GM18868 (cell line): ENCODE results near the gene DLX1.

Source experiments
- ATAC-seq: cut with Tn5 transposase; IDR thresholded peaks from one replicate; pipeline ENCODE4 v1.9.1; 2021; ENCODE audit warnings: mild to moderate bottlenecking, moderate library complexity; ENCODE audit not compliant: unreplicated experiment

The DLX1 gene

DNA sequence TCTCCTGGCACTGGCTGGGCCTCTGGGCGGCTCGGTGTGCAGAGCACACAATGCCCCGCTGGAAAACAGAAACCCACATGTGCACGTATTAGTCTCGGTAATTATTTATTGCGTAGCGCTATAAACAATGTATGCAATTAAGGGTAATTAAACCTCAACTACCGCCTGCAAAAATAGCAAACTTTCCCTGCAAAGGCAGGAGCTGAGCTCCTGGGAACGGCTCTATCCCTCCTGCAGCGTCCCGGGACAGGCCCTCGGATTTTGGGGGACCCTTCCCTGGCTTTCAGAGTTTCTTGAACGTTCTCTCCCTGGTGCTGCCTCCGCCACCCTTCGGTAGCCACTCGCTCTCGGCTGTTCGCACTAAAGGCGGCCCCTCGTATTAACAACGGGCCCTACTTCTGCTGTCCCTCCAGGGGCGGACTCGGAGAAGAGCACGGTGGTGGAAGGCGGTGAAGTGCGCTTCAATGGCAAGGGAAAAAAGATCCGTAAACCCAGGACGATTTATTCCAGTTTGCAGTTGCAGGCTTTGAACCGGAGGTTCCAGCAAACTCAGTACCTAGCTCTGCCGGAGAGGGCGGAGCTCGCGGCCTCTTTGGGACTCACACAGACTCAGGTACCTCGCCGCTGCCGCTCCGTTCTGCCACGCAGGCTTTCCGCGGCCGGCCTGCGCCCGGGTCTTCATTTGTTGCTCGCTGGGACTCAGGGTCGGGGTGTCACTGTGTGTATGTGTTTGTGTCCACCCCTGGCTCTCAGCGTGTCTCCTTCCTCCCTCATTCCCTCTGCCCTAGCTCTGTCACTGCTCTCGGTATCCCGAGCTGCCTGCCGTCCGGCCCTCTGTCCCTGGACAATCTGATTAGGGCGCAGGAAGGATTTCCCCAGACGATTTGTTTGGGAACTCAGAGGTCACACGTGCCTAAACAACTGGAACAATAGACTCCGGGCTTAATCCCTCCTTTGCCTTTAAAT lies 1.2 kb downstream of the DLX1 start:
- ATAC-seq, result peak; percentile 40

DNA sequence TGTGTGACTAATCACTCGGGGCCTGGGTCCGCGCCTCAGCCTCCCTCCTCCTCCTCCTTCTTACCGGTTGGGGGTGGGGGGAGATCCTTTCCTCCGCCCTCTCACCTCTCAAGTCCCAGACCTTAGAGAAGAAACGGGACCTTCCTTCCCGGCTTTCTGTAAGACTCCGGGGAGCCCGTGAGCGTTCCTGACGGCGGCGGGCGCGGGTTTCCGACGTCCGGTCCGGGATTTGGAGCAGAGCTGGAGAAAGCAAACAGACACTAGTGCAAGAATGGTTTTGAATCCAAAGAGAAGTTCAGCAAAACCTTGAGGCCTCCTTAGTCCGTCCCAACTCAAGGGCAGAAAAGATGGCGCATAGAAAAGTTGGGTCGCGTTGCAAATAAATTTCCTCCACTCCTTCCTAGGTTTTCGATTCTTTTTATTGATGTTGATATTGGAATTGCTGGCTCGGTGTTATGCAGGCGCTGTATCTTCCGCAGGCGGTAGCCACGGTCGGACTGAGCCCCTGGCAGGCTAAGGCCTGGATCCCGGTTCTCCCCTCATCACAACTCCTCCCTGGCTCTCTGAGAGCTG lies 2.0 kb downstream of the DLX1 start:
- ATAC-seq, result no peak

DNA sequence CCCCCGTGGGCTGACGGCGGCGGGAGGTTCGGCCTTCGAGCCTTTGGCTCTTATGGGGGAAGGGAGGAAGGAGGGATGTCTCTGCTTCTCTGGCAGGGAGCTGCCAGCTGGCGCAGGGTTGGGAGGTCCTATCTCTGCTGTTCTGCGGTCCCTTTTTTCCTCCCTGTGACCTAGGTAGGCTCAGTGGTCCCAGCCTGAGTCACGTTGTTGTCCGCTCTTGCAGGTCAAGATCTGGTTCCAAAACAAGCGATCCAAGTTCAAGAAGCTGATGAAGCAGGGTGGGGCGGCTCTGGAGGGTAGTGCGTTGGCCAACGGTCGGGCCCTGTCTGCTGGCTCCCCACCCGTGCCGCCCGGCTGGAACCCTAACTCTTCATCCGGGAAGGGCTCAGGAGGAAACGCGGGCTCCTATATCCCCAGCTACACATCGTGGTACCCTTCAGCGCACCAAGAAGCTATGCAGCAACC lies 2.5 kb downstream of the DLX1 start:
- no peak for ATAC-seq

DNA sequence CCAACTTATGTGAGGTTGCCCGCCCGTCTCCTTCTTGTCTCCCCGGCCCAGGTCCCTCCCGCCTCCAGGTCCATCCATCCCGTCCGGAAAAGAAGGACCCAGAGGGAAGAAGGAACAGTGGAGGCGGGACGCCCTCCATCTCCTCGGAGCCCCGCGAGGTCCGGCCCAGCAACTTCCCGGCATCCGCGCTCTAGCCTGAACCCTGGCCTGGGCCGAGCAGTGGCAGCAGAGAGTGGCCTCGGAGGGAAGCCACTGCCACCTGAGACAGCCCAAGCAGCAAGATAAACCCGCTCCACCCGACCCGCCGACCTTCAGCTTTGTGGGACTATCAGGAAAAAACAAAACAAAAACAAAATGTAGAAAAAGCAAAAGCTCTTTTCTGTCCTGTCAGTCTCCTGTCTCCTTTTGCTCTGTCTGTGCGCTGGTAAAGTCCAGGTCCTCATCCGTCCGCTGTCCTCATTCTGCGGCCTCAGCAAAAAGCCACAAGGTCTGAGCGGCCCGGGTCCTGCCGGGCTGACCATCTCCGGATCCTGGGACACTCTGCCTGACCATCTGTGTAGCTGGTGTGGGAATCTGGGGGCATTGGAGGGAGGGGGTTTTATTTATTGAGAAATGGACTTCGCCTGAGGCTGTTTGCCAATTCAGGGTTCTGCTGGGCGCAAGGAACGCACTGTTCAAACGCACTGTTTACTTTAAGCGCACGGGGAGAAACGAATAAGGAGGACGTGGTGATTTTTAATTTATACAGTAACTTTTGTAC lies 3.1 kb downstream of the DLX1 start:
- no peak for ATAC-seq

DNA sequence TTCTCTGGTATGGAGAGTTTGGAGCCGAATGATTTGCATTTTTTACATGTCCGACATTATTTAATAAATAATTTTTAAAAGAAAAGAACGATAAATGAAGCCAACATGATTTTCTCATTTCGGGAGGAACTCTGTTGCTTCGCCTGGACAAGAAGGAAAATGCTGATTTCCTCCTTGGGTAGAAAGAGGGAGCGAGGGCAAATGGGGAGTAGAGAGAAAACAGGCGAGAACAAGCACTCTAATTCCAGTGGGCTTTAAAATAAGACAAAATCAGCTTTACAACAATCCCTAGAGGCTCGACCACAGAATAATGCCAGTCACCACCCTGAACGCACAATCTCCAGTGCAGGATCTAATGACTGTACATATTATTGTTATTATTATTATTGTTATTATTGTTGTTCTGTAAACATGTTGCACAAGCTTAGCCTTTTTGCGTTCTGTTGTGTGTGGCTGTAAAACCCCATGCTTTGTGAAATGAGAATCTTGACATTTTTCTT lies 3.7 kb downstream of the DLX1 start:
- ATAC-seq, result no peak

DNA sequence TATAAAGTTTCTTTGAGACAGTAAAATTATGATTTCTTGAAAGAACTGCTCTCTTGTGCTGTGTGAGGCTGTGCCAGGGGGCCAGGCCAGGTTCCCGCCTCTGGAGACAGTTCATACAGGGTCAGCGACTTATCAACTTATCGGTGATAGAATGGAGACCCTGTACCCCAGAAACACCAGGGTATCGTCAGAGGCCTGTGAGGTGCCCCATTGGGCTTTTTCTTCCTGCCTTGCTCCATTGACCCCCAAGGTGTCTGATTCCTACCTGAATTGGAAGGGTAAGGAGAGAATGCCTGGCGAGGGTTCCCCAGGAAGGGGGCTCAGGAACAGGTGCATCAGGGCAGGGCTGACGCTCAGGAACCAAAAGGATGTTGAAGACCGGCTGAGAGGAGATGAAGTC lies 4.3 kb downstream of the DLX1 start:
- ATAC-seq, result no peak

DNA sequence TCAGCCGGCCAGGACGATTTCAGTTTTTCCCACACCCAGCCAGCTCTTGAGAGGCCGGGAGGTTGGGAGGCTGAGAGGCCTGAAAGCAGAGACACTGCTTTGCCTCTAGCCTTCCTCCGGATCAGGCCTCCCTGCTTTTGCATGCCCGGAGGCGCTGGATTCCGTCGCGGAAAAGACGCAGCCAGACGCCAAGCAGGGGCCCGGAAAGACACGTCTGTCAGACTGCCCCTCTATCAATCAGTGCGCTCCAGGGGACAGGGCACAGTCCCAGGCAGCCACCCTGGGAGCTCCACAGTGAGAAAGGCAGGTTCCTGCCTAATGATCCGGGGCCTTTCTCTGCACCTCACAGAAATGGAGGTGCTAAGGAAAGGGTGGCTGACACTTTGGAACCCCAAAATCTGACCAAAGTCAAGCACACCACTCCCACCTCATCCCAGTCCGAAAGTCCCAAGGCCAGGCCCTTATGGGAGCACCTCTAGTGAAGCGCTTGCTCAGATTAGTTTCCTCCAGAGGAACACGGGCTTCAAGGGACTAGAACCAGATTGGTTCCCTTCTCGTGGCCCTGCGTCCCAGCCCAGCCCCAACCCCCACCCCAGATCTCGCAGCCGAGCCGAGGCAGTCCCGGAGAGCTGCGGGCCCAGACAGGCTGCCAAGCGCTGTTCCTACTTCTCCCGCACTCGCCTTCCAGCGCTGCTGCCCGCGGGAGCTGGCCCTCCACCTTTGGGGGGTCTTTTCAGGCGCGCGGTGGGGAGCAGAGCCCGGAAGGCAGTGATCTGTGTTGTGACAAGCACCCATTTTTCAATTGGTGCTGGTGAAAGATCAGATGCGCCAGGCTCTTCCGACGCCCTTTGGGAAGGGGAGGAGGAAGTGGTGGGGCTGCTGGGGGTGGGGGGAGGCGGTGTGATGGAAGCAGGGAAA lies 5.0 kb downstream of the DLX1 start:
- no peak for ATAC-seq

DNA sequence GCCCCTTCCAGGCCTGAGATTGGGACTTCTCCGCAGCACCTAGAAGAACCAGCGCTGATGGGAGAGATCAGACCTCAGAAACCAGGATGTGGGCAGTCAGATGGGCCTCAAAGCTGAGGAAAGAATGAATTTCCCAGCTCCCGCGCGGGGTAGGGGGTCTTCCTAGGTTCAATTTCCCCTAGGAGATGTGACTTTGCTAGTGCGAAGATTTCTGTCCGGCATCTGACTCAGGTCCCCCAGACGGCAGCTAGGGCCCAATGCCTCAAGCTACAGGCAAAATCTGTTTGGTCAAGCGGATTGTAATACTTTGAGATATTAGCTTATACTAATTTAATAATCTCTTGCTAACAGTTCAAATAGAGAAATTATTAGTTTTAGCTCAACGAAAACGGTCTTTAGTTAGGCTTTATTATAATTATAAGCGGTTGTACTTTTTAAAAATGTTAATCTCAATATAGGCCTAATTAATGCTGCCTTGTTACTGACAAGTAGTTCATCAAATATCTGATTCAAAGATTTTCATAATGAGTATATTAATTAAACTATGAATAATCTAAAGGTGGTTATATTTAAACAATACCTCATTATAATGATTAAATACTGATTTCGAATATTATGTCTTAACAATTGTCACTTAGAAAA lies 5.8 kb downstream of the DLX1 start:
- no peak for ATAC-seq

DNA sequence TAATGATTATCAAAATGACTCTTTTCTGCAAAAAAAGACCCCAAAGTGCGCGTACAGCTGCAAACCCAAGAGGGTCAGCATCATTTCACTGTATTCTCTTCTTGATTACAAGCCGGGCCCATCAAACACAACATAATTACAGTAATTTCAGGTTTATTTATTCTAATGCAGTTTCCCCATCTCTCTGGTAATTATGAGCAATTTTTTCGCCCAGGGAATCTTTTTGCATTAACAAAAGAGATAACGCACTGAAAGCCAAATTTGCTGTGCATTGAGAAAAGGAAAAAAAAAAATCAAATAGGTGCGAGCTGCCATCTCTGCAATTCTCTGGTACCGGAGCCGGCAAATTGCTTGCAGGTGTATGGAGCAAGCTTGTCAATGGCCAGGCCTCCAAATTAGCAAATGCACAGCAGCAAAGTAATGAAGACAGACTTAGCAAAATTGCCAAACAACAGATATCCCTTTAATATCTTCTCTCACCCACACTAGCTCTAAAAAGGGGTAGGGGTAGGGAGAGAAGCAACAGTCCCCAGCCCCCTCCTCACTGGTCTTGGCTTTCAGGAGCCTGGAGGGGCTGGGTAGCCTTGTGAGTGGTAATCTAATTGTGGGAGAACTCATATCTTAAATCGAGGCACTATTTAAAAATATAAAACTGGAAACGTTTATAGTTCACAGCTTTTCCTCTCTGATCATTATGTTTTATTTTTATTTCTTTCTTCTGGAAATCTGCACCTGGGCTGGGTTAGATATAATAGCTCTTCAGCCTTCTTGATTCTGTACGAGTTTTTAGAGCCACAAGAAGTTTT lies 6.7 kb downstream of the DLX1 start:
- no peak for ATAC-seq

DNA sequence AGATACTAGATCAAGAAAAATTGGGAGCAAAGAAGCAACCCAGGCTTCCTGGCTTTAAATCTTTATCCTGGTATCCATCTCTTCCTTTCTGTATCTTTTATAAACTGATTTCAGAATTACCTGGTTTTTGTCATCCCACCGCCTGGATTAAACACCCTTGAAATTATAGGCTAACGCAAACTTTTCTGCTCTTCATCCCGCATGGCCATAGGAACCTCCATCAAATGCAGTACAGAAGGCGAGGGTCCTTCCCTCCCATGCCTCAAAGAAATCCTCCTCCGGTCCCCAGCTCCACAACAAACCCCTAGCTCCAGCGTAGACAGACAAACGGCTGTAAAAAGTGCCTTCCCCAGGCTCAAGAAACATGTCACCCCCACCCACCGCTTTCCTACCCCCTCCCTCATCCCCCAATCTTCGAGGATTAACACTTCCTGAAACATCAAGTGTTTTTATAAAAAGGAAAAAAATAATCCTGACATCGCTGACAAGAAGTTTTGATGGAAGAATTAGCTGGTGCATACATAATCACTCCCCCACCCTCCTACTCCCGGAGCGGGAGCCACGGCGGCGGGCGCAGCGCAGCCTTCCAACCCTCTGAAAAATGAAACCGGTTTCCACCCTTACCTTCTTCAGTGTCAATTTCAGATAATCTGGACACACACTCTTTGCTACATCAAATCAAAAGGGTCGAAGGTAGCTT lies 7.6 kb downstream of the DLX1 start:
- ATAC-seq, result no peak

DNA sequence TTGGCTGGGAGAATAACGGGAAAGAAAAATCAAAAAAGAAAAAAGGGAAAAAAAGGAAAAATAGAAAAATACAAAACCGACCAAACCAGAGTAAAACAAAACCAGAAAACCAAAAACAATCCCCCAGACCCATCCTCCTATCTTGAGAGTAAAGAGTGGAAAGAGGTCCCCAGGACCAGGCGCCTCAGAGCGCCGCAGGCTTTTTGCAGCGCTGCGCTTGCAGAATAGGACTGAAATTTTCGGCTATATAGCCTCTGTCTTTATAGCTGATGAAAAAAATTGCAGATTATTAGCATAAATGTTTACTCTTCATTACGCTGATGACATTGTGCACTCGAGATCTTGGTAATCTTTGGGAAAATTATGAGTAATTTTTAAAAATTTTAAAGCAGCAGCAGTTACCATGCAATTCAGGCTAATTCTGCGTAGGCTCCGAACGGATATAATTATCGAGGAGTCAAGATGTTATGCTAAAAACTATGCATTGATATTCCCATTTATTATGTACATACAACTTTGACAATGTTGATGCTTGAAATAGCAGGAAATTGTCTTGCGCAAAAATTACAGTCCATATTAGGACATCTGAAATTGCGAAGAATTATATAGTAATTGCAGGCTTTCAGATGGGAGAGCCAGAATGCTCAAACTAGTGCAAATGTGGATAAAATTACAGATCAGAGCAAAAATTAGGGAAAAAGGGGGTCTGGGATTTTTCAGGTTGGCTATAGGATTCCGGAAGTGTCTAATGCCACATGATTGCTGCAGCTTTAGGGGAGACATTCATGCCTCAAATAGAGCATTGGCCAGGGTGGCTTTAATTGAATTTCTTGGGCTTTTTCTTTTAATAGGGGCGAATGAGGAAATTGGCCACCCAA lies 8.3 kb downstream of the DLX1 start:
- no peak for ATAC-seq

DNA sequence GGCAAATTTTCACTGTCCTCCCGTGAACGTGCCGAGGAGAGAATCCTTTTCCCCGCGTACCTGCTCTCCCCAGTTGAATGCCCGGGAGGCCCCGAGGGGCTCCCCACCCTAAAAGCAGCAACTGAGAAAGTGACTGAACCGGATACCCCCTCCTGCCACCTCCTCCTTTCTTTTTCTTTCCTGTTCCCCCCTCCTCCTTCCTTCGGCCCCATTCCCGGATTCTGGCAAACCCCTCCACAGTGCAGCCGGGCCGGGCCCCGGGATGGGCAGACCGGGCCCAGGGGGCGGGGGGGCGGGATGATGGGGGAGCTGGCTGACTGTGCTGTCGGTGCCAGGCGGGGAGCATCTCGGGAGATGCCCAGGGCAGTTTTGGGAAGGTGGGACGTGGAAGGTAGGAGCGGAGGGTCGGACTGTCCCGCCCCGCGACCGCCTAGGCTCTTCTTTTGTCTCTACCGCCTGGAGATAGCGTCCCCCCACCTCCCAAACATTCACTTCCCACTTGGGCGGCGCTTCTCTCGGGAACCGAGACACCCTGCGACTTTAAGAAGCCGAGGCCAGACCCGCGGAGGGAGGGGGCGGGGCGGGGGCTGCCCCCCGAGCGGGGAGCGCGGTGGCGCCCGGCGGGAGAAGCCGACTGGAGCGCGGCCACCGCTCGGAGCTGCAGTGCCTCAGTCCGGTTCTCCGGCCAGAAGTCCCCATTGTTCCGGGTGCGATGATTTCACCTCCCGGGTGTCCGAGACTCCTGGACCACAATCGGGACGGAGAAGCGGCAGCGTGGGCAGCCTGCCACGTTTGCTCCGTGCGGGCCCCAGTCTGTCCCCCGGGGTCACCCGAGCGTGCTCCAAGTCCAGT lies 9.2 kb downstream of the DLX1 start:
- ATAC-seq, result no peak

DNA sequence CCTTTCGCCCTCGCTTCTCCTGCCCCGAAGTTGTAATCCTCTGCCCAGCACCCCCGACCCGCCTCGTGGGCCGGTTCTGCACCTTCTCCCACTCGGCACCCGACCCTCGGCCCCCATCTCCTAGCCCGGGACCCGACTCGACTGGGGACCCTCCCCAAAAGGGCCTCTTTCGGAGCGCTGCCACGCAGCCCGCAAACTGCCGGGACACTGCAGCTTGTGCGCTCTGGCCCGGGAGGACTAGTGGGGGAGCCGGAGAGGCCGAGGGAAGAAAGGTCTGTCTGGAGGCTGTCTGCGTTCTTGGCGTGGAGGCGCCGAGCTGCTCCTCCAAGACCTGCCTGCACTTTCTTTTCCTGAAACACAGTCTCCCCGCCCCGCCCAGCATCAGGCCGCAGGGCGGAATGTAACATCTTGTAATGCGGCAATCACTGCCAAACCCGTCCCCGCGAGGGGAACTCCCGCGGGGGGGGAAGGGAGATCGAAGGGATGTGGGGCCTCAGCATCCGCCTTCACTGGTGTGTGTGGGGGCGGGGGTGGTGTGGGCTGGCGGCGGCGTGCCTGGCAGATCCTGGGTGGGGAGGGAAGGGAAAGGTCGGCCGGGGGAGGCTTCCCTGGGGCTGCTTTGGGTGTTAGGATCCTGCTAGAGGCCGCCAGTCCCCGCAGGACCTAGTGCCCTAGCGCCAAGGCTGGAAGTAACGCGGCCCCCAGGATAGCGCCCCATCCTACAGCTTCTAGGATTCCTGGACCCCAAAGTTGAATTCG lies 10.0 kb downstream of the DLX1 start:
- ATAC-seq, result peak; percentile 35

DNA sequence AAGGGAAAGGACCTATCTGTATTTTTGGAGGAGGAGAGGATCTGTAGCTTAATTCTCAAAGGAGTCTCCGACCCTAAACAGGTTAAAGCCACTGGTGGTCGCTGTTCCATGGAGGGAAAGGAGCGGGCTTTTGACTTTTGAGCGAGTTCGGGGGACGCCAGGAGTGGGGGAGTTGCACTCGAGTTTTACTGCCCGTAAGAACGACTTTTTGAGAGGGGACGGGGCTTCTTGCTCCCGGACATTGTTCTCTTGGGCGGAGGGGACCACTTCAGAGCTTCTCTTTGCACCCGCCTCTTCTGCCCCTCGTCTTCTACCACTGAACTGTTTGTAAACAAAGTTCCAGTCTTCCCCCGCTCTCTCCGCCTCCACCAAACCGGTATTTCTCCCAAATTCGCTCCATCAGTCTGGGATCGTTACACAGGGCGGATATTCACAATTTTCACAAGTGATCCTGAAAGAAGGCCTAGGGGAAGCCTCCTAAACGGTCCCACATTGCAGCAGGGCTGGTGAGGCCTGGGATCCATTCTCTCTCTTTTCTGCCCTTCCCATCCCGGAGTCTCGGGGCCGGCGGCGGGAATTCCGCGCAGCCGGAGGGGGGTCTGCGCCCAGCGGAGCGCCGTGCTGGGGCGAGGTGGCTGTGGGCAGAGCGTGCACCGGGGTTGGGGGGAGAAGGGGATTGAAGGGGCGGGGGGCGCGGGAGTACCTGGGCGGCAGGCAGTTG lies 10.8 kb downstream of the DLX1 start:
- ATAC-seq, result no peak
